Natural killer cell (primary cell): ENCODE measurements around the gene NCK2. TPM values are rescaled to one million over a fixed set of nuclear protein-coding genes. Genes with fewer than 3 reads are reported as not detected.
A peak's percentile ranks its signal among the peaks of the same experiment; 100 is the strongest.

Source experiments
- ATAC-seq, 3 donors: fragments of 150-1000 bp in 2 of 3; fragments of 200-7000 bp in 1 of 3; cut with Tn5 transposase; 1 replicate in 1 of 3; 2 replicates in 2 of 3; pipeline ENCODE4 v1.10.0; 2021; ENCODE audit warnings: mild to moderate bottlenecking in 2 of 3, moderate library complexity in 2 of 3
- DNase-seq, 2 donors: peaks; one replicate each; pipeline versions ENCODE4 v3.0.0 to v3.0.0-alpha.2; 2013 to 2021; ENCODE audit warnings: mixed read lengths in 1 of 2
- H3K27ac ChIP-seq: one replicate; pipeline ENCODE4 v1.5.1; 2013; ENCODE audit warnings: mild to moderate bottlenecking, low read length
- H3K27me3 ChIP-seq: one replicate; pipeline ENCODE4 v1.6.1; 2013; ENCODE audit warnings: low read length; ENCODE audit not compliant: control insufficient read depth, insufficient read depth
- H3K36me3 ChIP-seq: one replicate; pipeline ENCODE4 v1.6.1; 2013; ENCODE audit warnings: low read length; ENCODE audit not compliant: control insufficient read depth, insufficient read depth
- H3K4me1 ChIP-seq: one replicate; pipeline ENCODE4 v1.6.1; 2013; ENCODE audit warnings: low read length; ENCODE audit not compliant: control insufficient read depth, insufficient read depth
- H3K4me3 ChIP-seq: one replicate; pipeline ENCODE4 v1.5.1; 2013; ENCODE audit warnings: low read length
- H3K9me3 ChIP-seq: one replicate; pipeline ENCODE4 v1.6.1; 2013; ENCODE audit warnings: low read length; ENCODE audit not compliant: control insufficient read depth, insufficient read depth
- H3K27ac Mint-ChIP-seq, 2 donors: one replicate each; pipeline ENCODE4 v1.8.0; 2022; ENCODE audit warnings: mild to moderate bottlenecking in 2 of 2, mixed read lengths in 2 of 2, moderate library complexity in 1 of 2
- H3K27me3 Mint-ChIP-seq, 2 donors: one replicate each; pipeline ENCODE4 v1.8.0; 2022; ENCODE audit warnings: low read depth in 2 of 2, mixed read lengths in 2 of 2
- H3K36me3 Mint-ChIP-seq: one replicate; pipeline ENCODE4 v1.8.0; 2022; ENCODE audit warnings: mixed read lengths
- H3K4me1 Mint-ChIP-seq, 2 donors: one replicate each; pipeline ENCODE4 v1.8.0; 2022; ENCODE audit warnings: mixed read lengths in 2 of 2
- H3K4me3 Mint-ChIP-seq: one replicate; pipeline ENCODE4 v1.8.0; 2022; ENCODE audit warnings: mild to moderate bottlenecking, moderate library complexity, mixed read lengths
- H3K9me3 Mint-ChIP-seq, 2 donors: one replicate each; pipeline ENCODE4 v1.8.0; 2022; ENCODE audit warnings: mixed read lengths in 2 of 2
- CTCF ChIP-seq: fragments of 200-600 bp; IDR thresholded peaks from one replicate; pipeline ENCODE4 v1.8.0; 2022; ENCODE audit warnings: antibody characterized with exemption
- WGBS: methylation state at CpG from one replicate; pipeline ENCODE4 v1.1.7; 2013; ENCODE audit warnings: missing lambda C conversion rate; ENCODE audit not compliant: insufficient coverage; 5-methylcytosine and 5-hydroxymethylcytosine counted together
- intact Hi-C: fragments of 100-400 bp; cut with micrococcal nuclease; formaldehyde crosslinking; loops from one replicate; pipeline ENCODE4 v1.14.2; 2022
- total RNA-seq, 4 donors: library from RNA; stranded (reverse); fragments of 120-200 nt in 1 of 4; gene quantifications; one replicate each; pipeline versions ENCODE4 v1.2.3 to v1.2.4, GENCODE V29; 2013 to 2022

The NCK2 gene
- total RNA-seq, 3 donors from 2014 or later (not counting 1 experiment from before 2014, with no cell fraction given) = 34.1 to 50.8 (median 43.0) TPM

GRCh38 chr2:105868060-105868459 is 123.3 kb downstream of the NCK2 start:
- intact Hi-C loops = no loop called here
- no peak overlapping the region for H3K4me3 Mint-ChIP-seq
- no peaks in the 10 kb centered on the region for H3K27me3 Mint-ChIP-seq
- Histone ChIP-seq H3K36me3 (peaks cover 2% of the 10 kb centered on the region), H3K27ac (no peak overlapping the region), H3K27me3 (no peaks in the 10 kb centered on the region), H3K9me3 (no peaks in the 10 kb centered on the region), H3K4me1 (peaks cover 52% of the 10 kb centered on the region), H3K4me3 (no peak overlapping the region)
- WGBS = 75% methylated on average over 6 of the region's 6 CpGs
- H3K9me3 Mint-ChIP-seq = no peaks in the 10 kb centered on the region
- no peak for TF ChIP-seq CTCF
- no peaks in the 10 kb centered on the region for H3K36me3 Mint-ChIP-seq
- H3K4me1 Mint-ChIP-seq = peaks cover 68 to 70% of the 10 kb centered on the region in 2 donors
- DNase-seq (no peak), ATAC-seq (no peak)
- H3K27ac Mint-ChIP-seq = peak overlapping the region; percentile 8 to 54

DNA sequence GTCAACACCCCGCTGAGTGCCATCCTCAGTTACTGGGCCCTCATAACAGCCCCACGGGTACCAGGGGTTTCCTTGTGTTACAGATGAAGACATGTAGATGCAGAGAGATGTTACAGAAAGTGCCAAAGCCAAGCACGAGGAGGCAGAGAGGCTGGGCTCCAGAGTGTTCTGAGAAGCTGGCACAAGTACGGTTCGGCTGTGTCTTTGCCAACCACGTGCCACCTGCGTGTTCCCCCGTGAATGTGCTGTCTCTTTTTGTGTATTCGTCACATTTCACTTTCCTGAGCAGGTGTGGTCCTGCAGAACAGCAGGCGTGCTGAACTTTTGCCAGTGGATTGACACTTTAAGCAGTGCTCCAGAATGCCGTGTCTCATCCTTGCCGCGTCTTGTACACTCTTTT is 124.6 kb downstream of the NCK2 start:
- Histone ChIP-seq H3K9me3 (no peaks in the 10 kb centered on the region), H3K27ac (no peak overlapping the region), H3K4me1 (peaks cover 49% of the 10 kb centered on the region), H3K27me3 (no peaks in the 10 kb centered on the region), H3K4me3 (no peak overlapping the region), H3K36me3 (peaks cover 2% of the 10 kb centered on the region)
- Mint-ChIP-seq H3K27ac (peak overlapping the region in 1 of 2 donors; percentile 54), H3K9me3 (no peaks in the 10 kb centered on the region), H3K36me3 (no peaks in the 10 kb centered on the region), H3K4me3 (no peak overlapping the region), H3K4me1 (peaks cover 68 to 72% of the 10 kb centered on the region in 2 donors), H3K27me3 (no peaks in the 10 kb centered on the region)
- ATAC-seq = no peak
- TF ChIP-seq CTCF = no peak
- DNase-seq = no peak
- intact Hi-C loops = no loop called here
- WGBS = 88% methylated on average over 13 of the region's 13 CpGs

GRCh38 chr2:105870062-105870461 is 125.3 kb downstream of the NCK2 start:
- H3K4me3 ChIP-seq = no peak overlapping the region
- intact Hi-C loops = loop anchor here (5.0 kb wide), 1 partner anchor 73 kb away; no protein-coding TSS in a partner anchor
- WGBS = 98% methylated on average over 4 of the region's 4 CpGs
- no peaks in the 10 kb centered on the region for H3K27me3 Mint-ChIP-seq
- DNase-seq (no peak), ATAC-seq (no peak)
- no peaks in the 10 kb centered on the region for H3K36me3 Mint-ChIP-seq
- peaks cover 46% of the 10 kb centered on the region for H3K4me1 ChIP-seq
- H3K27ac ChIP-seq = no peak overlapping the region
- H3K4me1 Mint-ChIP-seq = peaks cover 64 to 67% of the 10 kb centered on the region in 2 donors
- no peaks in the 10 kb centered on the region for H3K27me3 ChIP-seq
- no peaks in the 10 kb centered on the region for H3K9me3 Mint-ChIP-seq
- H3K36me3 ChIP-seq = peaks cover 2% of the 10 kb centered on the region
- no peak for TF ChIP-seq CTCF
- H3K4me3 Mint-ChIP-seq = no peak overlapping the region
- no peaks in the 10 kb centered on the region for H3K9me3 ChIP-seq
- no peak overlapping the region for H3K27ac Mint-ChIP-seq

DNA sequence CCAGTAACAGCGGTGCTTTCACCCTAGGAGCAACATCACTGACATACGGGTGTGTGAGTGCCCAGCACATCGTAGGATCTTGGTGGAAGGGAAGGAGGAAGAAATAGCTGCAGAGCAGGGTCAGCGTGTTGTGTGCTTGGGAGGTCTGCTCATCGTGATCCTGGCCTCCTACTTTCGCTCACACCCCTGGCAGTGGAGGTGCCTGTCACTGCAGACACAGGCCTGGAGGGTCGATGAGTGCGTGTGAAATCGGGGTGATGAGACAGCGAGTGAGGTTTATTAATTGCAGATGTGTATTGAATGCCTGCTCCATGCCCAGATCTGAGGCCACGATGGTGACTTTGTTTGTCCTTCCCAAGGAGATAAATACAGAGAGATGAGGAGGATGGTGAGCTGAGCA is 126.1 kb downstream of the NCK2 start:
- H3K27ac ChIP-seq = no peak overlapping the region
- no peaks in the 10 kb centered on the region for H3K9me3 ChIP-seq
- H3K36me3 Mint-ChIP-seq = no peaks in the 10 kb centered on the region
- H3K36me3 ChIP-seq = no peaks in the 10 kb centered on the region
- DNase-seq (no peak), ATAC-seq (no peak)
- no peaks in the 10 kb centered on the region for H3K27me3 Mint-ChIP-seq
- WGBS = 95% methylated on average over 11 of the region's 11 CpGs
- no peak for TF ChIP-seq CTCF
- no peaks in the 10 kb centered on the region for H3K27me3 ChIP-seq
- H3K9me3 Mint-ChIP-seq = no peaks in the 10 kb centered on the region
- H3K4me1 Mint-ChIP-seq = peaks cover 66 to 68% of the 10 kb centered on the region in 2 donors
- H3K4me1 ChIP-seq = peaks cover 45% of the 10 kb centered on the region
- intact Hi-C loops = loop anchor here (5.0 kb wide), 1 partner anchor 74 kb away; no protein-coding TSS in a partner anchor
- no peak overlapping the region for H3K4me3 Mint-ChIP-seq
- peak overlapping the region in 1 of 2 donors; percentile 56 for H3K27ac Mint-ChIP-seq
- no peak overlapping the region for H3K4me3 ChIP-seq
